ENCODE data around the gene MAPKAP1.
A peak's percentile ranks its signal among the peaks of the same experiment; 100 is the strongest.

Gene MAPKAP1

DNA sequence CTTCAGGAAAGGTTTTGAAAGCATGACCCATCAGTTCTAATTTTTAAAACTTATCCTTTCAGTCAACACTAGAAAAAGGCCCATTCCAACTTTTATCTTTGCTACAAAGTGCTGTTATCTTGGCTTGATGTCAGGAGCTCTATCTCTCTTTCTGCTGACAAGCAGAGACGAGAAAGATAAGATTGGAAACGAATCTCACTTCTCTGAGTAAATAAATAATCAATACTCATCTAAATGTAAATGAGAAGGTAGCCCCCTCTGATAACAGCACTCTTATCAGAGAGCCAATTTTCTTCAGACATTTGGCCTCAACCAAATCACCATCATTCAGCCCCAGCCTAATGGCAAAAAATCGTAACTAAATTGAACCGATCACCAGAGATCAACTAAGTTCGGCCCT is 191.7 kb downstream of the MAPKAP1 start:
- DNase-seq (ENCODE audit: low read depth, low spot score), result no peak

DNA sequence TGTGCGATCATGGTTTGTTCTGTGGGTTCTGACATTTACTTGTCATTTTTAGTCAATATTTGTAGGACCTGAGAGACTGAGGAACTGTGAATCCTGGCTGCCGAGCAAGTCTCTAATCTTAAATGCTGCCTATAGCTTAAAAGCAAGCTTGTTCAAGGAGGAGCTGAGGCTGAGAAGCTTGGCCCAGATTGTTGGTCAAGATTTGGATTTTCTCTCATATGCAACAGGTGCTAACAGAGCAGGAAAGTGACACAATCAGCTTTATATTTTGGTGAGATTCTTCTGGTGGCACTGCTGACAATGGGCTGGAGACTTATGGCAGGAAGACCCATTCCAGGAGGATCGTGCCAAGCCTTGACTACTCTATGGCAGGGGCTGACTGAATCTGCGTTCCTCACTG is 192.5 kb downstream of the MAPKAP1 start:
- DNase-seq (ENCODE audit: low read depth, low spot score), result no peak

DNA sequence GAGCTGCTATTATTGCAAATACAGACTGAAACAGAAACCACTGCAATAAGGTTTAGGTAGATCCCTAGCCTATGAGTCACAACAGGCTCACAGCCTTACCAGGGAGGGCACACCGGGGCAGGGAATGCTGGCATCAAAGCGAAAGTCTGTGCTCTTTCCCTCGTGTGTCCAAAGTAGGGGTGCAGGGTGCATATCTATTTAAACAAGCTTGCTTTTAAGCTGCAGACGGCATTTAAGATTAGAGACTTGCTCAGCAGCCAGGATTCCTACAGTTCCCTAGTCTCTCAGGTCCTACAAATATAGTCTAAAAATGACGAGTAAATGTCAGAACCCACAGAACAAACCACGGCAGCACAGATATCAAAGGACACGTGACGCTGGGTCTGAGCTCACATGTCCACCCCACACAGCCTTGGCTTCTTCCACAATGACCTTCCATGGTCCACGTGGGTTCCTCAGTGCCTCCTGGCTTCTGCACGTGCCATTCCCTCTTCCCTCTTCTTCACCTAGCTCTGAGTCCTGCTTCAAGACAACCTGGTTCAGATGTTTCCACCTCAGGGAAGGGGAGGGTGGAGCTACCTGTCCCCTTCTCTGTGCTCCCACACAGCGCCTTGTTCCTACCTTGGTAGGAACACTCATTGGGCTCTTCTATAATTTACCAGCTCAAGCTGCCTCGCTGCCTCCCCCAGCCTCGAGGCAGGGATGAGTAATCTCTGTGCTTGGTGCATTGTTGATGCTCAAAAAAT is 193.2 kb downstream of the MAPKAP1 start:
- no peak for DNase-seq (ENCODE audit: low read depth, low spot score)

DNA sequence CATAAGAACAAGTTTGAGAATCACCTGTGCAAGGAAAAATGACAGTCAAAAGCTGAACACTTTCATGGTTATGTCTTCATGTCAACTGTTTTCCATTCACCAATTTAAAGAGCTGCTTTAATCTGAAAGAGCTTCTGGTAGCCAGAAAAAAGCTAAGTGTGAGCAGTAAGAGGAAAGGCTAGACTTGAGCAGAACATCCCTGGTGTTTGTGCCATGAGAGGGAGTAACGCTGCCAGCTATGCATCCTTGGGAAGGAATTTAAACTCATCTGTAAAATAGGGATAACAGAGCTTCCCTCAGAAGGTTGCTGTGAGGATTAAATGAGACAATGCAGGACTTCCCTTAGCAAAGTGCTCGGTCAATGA is 193.7 kb downstream of the MAPKAP1 start:
- no peak for DNase-seq (ENCODE audit: low read depth, low spot score)

DNA sequence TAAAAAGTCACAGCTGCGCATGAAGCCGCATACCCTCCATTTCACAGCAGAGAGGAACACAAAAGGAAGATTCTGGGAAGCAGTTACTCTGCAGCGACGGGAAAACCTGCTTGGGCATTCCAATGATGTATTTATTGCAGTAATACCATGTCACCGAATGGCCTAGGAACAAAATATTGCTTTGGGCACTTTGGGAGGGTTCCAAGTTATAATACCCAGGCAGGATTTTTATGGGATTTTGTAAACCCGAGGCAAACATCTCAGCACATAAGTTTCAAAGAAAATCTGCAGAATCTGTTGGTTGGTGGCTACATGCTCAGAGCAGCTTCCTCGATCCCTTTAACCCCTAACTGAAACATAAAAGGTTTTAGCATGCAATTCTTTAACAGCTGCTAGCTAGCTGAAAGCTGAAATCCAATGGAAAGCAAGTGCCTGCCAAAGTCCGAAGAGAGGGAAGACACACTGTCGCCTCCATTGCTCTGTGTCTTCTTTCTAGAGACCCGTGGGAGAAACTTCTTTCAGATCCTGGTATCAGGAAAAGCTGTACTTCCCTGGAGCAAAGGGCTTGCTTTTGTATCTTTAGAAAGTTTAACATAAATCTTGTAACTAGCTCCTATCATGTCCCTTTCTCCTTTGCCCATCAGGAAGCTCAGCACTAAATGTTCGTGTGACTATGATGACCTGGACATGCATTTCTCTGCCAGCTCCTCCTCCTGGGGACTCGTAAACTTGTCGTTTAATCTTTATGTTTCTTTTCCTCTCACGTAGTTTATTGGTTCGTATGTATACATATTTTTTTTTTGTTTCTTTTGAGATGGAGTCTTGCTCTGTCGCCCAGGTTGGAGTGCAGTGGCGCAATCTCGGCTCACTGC is 195.0 kb downstream of the MAPKAP1 start:
- DNase-seq (ENCODE audit: low read depth, low spot score), result no peak

DNA sequence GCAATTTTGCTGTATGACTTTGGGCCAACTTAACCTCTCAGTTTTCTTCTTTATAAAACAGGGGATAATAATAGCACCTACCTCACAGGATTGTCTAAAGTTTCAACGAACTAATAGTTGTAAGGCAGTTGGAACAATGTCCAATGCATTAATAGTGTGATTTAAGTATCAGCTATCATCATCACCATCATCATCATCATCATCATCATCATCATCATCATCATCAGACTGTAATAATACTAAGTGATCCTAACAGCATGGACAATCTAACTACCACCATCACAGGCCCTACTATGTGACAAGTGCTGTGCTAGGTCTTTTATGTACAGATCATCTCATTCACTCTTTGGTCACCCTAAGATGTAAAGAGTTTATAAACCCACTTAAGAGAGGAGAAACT is 196.0 kb downstream of the MAPKAP1 start:
- DNase-seq (ENCODE audit: low read depth, low spot score), result no peak

DNA sequence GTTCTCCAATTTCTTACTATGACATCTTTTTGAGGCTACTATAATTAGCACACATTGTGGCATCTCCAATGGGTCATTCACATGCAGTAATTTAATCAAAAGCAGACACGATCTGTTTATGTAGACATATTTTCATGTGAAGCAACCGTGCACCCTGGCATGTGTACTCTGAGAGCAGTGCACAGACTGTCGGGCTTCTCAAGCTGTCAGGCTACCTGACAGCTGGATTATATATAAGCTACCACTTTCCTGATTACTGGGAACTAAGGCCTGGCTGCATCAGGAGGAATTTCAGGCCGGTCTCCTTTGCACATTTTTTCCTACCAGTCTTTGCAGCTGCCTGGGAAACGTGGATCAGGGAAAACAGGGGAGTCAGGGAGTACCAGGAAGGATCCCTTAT is 197.5 kb downstream of the MAPKAP1 start:
- DNase-seq (ENCODE audit: low read depth, low spot score), result peak; percentile 52

DNA sequence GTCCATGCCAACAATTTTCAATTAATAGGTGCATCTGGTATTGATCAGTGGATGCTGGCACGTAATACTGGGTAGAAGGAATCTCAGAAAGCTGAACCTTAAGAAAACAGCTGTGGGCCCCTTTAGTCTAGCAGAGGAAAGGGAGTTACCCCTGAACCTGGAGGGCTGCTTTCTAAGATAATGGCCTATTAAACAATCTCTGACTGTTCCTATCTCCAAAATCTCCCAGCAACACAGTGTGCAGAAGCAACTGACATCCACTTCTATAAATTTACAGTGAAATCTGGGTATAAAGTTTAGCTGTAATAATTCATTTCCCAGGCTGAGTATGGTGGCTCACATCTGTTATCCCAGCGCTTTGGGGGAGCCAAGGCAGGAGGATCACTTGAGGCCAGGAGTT is 198.8 kb downstream of the MAPKAP1 start:
- no peak for DNase-seq (ENCODE audit: low read depth, low spot score)

DNA sequence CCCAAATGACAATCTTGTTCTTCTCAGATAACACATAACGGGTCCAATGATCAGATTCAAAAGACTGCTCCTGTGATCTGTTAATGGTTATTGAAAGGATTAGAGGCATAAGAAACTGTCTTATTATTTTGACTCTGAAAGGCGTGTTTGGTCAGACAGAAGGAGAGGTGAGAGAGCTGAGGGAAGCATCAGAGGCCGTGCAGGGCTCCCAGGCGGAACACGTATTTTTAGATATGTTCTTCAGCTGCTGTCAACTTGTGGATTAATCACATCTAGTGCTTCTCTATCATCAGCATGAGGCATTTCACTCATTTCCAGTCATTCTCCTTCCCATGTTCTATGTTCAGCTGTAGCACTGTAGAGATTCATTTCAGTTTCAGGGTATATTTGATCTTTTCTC is 199.8 kb downstream of the MAPKAP1 start:
- no peak for DNase-seq (ENCODE audit: low read depth, low spot score)

DNA sequence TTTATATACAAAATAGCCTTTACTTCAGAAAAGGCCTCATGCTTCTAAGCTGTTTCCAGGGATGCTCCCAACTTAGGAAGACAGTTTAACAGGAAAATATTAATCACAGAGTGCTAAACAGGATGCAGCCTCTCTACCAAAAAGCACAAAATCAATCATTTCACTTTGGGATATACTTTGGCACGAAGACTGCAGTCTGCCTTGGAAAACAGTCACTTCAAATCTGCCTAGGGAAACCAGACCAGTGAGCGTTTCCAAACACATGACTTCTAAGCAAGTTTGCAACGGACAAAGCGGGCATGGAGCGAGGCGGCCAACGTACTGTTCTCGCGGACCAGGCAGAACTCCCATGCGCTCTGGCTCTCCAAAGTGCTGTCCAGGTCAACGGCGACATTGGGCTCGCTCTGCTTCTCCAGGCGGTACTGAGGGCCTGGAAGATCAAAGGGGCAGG is 201.0 kb downstream of the MAPKAP1 start:
- peak; percentile 38 for DNase-seq (ENCODE audit: low read depth, low spot score)

DNA sequence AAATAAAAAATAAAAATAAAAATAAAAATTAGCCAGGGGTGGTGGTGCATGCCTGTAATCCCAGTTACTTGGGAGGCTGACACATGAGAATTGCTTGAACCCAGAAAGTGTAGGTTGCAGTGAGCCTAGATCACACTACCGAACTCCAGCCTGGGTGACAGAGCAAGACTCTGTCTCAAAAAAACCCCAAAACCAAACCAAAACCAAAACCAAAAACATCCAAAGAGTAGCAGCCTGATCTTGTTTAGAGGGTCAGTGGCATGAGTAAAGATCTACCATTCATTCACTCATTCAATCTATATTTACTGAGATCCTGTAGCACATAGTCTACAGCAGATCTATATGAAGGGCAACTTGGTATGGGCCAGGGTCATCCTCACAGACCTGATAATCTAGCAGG is 202.4 kb downstream of the MAPKAP1 start:
- DNase-seq (ENCODE audit: low read depth, low spot score), result no peak

DNA sequence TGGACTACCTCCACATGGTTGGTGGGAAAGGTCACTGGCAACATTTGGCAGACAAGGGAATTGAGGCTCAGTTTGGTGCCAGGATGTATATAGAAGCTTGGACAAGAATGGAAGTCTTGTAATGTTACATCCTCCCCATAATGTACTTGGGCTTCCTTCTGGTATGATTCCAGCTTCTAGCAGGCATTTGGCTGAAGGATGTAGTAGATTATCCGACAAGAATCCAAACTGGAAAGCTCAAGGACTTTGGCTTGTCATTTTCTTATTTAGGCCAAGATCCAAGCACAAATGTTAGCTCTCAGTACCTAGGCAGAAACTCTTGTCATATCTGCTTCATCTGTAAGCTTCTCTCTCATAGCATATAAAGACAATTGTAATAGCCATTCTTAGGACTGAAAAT is 209.1 kb downstream of the MAPKAP1 start:
- no peak for DNase-seq (ENCODE audit: low read depth, low spot score)

DNA sequence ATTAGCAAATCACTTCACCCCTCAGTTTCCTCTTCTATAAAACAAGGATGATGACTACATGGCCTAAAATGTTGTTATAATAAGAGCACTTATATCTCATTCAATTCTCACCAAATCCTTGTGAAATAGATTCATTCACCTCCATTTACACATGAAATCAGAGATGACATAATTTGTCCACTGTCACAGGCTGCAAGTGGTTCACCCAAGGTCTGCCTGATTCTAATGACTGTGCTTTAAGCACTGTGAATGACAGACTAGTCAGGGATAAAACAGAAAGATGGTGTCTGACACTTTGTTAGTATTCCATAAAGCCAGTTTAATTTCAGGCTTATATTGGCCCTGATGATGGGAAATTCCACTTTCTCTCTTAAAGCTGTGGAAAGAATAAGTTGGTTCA is 209.5 kb downstream of the MAPKAP1 start:
- no peak for DNase-seq (ENCODE audit: low read depth, low spot score)

DNA sequence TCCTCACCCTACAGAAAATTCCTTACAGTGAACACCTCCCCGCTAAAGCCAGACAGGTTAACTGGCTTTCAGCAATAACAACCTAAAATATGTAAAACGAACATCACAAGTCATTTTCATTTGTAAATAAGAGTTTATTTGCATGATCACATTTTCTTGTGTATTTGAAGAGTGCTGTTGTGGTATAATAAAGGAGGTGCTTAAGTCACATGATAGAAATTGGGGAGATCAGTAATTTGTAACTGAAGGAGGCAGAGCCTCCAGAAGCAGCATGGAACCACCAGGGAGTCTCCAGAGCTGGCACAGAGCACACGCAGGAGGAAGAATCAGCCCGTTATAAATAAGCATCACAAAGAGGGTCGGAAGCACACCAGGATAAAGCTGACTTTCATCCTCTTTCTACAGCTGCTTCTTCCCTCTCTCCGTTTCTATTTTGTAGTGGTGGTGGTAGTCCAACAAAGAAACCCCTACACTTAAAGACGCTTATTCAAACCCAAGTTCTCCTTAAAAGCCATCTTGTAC is 210.6 kb downstream of the MAPKAP1 start:
- no peak for DNase-seq (ENCODE audit: low read depth, low spot score)

DNA sequence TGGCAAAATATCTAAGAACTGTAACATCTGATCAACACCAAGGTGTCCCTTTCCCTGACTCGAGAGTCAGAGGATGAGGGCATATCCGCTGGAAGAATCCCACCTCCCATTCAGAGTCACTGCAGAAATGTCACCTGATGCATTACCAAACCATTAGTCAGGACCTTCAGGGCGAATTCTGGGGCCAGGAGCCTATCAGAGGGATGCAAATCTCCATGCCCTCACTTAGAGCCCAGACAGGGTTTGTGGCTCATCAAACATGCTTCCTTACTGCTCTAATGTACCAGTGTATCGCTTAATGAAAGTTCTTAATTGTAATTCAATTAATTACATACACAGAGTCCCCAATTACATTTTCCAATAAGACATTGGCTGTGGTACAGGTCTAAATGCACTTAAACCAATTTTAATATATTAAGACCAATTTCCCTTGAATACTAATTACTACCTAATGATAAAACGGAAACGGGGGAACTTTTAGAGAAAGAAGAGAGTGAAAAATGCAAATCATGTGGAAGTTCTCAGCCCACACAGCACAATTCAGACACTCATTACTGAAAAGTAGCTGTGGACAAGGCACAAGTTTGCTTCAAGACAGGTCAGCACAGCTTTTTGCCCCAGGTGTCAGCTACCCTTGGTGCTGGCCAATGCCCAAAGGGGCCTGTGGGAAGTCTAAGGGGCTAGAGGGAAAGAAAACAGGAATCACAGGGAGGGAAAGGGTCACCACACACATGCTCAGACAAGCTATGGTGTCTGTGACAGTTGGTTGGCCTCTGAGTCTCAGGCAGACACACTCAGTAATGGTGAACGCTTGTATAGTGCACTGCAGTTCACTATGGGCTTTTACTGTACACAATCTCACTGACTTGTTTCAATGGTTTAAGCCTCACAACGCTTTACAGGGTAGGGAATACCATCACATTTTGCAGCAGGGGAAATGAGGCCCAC is 211.6 kb downstream of the MAPKAP1 start:
- DNase-seq (ENCODE audit: low read depth, low spot score), result peak; percentile 75

DNA sequence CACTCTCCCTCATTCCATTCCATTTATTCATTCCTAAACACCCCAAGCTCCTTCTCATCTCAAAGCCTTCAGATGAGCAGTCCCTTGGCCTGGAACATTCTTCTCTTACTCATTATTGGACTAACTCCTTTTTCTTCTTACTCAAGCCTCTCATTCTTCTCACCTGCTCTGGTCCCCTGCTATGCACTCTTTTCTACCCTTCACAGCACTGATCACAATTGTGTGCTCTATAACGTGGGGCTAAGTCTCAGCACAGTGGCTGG is 212.4 kb downstream of the MAPKAP1 start:
- no peak for DNase-seq (ENCODE audit: low read depth, low spot score)

DNA sequence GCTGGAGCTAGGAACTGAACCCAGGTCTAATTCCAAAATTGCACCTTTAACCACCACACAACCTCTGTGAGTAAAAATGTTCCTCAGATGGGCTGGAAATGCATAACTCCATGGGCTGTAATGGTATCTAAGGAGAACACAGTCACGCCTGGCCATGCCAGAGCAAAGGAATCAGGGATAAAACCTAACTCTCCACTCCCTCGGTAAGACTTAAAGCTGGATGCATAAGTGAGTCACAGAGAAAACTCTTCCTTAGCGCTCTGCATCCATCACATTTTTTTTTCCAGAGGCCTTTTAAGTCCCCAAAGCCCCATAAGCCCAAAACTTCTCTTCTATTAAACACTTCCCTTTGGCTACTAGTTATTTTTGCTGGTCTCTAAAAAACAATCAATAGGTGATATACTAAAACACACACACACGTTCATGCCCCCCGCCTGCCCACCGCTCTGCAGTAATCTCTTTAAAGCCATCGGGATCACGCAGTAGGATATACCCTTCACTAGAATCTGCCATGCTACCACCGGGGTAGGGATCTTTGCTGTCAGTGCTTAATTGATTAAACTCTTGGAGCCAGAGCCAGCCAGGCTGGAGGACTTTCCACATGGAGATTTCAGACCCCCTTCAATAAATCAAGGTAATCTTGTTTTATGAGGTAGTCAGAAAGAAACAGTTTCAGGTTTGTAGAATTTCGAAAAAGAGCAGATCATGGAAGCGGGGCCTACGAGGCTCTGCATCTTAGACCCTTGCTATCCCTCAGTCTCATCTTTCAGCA is 212.9 kb downstream of the MAPKAP1 start:
- DNase-seq (ENCODE audit: low read depth, low spot score), result peak; percentile 56

DNA sequence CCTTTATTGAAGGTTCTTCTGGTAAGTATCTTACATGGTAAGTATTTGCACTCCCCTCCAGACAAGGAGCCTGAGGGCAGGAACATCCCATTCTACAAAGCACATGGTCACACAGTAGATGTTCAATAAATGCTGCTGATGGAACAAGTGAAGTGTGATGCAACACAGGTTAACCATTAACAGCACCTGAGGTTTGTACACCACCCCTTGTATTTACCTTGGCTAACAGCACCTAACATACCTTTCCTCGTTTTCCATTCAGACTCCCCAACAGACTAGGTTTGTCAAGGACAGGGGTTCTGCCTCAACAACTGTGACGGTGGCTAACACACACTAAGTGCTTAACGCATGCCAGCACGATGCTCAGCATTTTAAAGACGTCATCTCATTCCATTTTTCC is 213.6 kb downstream of the MAPKAP1 start:
- no peak for DNase-seq (ENCODE audit: low read depth, low spot score)

DNA sequence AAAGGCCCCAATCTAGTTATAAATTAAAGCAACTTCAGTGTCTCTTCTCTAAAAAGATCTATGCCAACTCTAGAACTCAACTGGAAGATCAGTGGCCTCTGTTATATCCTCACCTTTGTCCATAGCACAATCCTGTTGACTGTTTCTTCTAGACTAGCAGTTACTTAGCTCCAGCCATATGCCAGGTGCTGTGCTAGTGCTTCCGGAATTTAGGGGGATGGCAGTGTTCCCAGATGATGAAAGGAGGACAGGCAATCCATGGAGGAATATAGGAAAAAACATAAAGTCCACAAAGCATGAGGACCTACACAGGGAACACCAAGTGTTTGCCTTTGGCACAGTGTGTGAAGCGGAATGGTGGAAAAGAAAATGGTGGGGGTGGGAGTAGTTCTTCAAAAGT is 214.3 kb downstream of the MAPKAP1 start:
- no peak for DNase-seq (ENCODE audit: low read depth, low spot score)

DNA sequence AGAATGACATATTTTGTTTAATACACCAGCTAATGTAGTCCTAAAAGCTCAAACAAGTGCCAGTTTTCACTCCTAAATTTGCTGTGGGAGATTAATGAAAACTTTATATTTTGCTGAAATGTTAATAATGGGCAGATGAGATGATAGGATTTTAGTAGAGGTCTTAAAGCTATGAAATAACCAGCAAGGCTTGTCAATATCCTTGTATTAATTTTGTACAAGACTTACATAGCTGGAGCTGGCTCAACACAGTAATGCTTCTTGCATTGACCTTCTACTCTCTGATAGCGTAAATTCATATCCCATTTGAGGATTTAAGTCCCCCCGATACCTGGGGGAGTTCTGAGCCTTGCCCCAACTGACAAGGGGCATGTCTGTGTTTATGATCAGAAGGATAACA is 219.2 kb downstream of the MAPKAP1 start:
- DNase-seq (ENCODE audit: low read depth, low spot score), result no peak

DNA sequence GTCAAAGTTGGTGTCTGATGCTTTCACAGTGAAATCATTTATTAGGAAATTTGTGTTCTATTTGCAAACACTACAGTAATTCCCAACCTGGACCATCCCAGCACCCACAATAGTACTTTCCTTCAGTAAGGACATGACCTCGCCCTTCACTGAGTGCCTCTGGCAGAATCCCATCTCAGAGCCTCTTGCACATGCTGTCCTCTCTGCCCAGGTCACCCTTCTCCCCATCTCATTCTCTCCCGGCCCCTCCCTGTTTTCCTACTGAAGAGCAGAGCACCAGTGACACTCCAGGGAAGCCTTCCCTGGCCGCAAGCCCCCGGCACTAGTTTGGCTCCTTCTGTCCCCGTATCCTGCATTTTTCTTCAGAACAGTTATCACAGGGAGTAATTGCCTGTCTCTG is 220.4 kb downstream of the MAPKAP1 start:
- DNase-seq (ENCODE audit: low read depth, low spot score), result no peak
